Measurements from ENCODE around the gene KCP. TPM values are rescaled to one million over a fixed set of nuclear protein-coding genes. Genes with fewer than 3 reads are reported as not detected.

KCP gene
- total and polyA plus RNA-seq, 2 of the 13 experiments (the other 11 are each of a cell fraction or from before 2014, with no cell fraction given), result 0.37 to 1.0 TPM

DNA sequence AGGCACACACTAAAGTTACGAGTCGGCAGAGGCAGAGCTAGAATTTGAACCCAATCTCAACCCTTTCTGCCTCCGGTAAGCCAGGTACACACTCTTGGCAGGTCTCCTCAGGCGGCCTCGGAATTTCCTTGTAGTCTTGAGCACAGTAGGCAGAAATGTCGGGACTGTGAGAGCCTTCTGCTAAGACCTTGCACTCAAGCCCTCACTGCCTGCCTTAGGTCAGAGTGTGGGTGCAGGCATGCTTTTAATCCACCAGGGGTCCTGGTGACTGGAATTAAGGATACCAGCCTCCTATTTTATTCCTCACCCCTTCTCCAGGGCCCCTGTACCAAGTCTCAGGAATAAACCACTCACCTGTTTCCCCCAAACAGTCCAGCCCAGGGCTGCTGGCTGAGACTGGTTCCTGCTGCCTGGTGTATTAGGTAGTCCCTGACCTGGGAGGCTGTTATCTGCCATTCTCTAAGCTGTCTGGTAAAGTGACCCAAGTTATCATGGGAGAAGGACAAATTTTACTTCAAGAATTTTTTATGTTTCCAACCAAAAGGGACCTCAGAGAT lies 47.0 kb downstream of the KCP start:
- Histone ChIP-seq H3K9ac (ENCODE audit: insufficient read depth, low read depth, low read length) (peak overlapping the region; percentile 76), H3K27ac (ENCODE audit: extremely low read length, insufficient read depth, low read length) (peak overlapping the region; percentile 39), H3K4me2 (ENCODE audit: low read depth, low read length) (peak overlapping the region; percentile 92), H4K20me1 (ENCODE audit: insufficient read depth, low read length) (no peaks in the 10 kb centered on the region; the same call in 1 of the 2 replicates), H3K79me2 (ENCODE audit: insufficient read depth, low read length) (peaks cover 11% of the 10 kb centered on the region), H3K9me3 (ENCODE audit: low read length) (no peaks in the 10 kb centered on the region), H2AFZ (ENCODE audit: low read length) (peak overlapping the region; percentile 59), H3K4me1 (ENCODE audit: insufficient read depth, low read length) (peaks cover 29% of the 10 kb centered on the region), H3K4me3 (replicated peaks in 1 of 3; ENCODE audit: insufficient read depth in 1 of 3, low read depth in 2 of 3, low read length in 3 of 3) (peak overlapping the region; percentile 72 to 91 (median 81)), H3K27me3 (ENCODE audit: control insufficient read depth in 1 of 2, insufficient read depth in 2 of 2, low read length in 2 of 2) (peaks cover 0 to 9% of the 10 kb centered on the region in 2 experiments; a peak in 4 of 5 replicates), H3K36me3 (replicated peaks in 1 of 2; ENCODE audit: control insufficient read depth in 1 of 2, insufficient read depth in 2 of 2, low read length in 2 of 2) (peaks cover 0 to 5% of the 10 kb centered on the region in 2 experiments; a peak in 2 of 5 replicates)
- DNase-seq (ENCODE audit: low spot score) (peak; percentile 65), ATAC-seq (peak; percentile 85), FAIRE-seq (no peak)
- TF ChIP-seq ZNF782 (CRISPR knock-in tag; IDR thresholded peaks at IDR 0.05; ENCODE audit: borderline replicate concordance) (no peak), ISL2 (CRISPR knock-in tag; IDR thresholded peaks at IDR 0.05) (no peak), ZNF772 (CRISPR knock-in tag; IDR thresholded peaks at IDR 0.05) (no peak), GATA4 (IDR thresholded peaks at IDR 0.05; ENCODE audit: borderline replicate concordance, low read depth) (no peak), PRPF4 (IDR thresholded peaks at IDR 0.05; ENCODE audit: low read depth, low read length, poor library complexity, severe bottlenecking) (no peak), ZNF549 (CRISPR knock-in tag; IDR thresholded peaks at IDR 0.05) (no peak), SMC3 (IDR thresholded peaks at IDR 0.05; ENCODE audit: low read length) (peak; percentile 41), BORCS8-MEF2B (CRISPR knock-in tag; IDR thresholded peaks at IDR 0.05) (no peak), ZNF543 (CRISPR knock-in tag; IDR thresholded peaks at IDR 0.05) (peak; percentile 74), AKAP8 (CRISPR knock-in tag; IDR thresholded peaks at IDR 0.05) (peak; percentile 35; the same call in 1 of the 2 replicates), SOX6 (IDR thresholded peaks at IDR 0.05) (no peak), SOX6 (CRISPR knock-in tag; IDR thresholded peaks at IDR 0.05) (0 out of 2 replicates have a peak, but pooled peaks have one; percentile 1), ARID2 (CRISPR knock-in tag; IDR thresholded peaks at IDR 0.05; ENCODE audit: borderline replicate concordance) (peak; percentile 17; the same call in 1 of the 2 replicates)
- TF ChIP-seq, protein P1, sequence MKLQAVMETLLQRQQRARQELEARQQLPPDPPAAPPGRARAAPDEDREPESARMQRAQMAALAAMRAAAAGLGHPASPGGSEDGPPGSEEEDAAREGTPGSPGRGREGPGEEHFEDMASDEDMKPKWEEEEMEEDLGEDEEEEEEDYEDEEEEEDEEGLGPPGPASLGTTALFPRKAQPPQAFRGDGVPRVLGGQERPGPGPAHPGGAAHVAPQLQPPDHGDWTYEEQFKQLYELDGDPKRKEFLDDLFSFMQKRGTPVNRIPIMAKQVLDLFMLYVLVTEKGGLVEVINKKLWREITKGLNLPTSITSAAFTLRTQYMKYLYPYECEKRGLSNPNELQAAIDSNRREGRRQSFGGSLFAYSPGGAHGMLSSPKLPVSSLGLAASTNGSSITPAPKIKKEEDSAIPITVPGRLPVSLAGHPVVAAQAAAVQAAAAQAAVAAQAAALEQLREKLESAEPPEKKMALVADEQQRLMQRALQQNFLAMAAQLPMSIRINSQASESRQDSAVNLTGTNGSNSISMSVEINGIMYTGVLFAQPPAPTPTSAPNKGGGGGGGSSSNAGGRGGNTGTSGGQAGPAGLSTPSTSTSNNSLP (IDR thresholded peaks at IDR 0.05; ENCODE audit: low read depth, low read length), result peak; percentile 62; the same call in 1 of the 2 replicates
- TF ChIP-seq, protein P2, sequence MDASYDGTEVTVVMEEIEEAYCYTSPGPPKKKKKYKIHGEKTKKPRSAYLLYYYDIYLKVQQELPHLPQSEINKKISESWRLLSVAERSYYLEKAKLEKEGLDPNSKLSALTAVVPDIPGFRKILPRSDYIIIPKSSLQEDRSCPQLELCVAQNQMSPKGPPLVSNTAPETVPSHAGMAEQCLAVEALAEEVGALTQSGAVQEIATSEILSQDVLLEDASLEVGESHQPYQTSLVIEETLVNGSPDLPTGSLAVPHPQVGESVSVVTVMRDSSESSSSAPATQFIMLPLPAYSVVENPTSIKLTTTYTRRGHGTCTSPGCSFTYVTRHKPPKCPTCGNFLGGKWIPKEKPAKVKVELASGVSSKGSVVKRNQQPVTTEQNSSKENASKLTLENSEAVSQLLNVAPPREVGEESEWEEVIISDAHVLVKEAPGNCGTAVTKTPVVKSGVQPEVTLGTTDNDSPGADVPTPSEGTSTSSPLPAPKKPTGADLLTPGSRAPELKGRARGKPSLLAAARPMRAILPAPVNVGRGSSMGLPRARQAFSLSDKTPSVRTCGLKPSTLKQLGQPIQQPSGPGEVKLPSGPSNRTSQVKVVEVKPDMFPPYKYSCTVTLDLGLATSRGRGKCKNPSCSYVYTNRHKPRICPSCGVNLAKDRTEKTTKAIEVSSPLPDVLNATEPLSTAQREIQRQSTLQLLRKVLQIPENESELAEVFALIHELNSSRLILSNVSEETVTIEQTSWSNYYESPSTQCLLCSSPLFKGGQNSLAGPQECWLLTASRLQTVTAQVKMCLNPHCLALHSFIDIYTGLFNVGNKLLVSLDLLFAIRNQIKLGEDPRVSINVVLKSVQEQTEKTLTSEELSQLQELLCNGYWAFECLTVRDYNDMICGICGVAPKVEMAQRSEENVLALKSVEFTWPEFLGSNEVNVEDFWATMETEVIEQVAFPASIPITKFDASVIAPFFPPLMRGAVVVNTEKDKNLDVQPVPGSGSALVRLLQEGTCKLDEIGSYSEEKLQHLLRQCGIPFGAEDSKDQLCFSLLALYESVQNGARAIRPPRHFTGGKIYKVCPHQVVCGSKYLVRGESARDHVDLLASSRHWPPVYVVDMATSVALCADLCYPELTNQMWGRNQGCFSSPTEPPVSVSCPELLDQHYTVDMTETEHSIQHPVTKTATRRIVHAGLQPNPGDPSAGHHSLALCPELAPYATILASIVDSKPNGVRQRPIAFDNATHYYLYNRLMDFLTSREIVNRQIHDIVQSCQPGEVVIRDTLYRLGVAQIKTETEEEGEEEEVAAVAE (CRISPR knock-in tag; IDR thresholded peaks at IDR 0.05; ENCODE audit: borderline replicate concordance), result no peak
- TF ChIP-seq, protein P3, sequence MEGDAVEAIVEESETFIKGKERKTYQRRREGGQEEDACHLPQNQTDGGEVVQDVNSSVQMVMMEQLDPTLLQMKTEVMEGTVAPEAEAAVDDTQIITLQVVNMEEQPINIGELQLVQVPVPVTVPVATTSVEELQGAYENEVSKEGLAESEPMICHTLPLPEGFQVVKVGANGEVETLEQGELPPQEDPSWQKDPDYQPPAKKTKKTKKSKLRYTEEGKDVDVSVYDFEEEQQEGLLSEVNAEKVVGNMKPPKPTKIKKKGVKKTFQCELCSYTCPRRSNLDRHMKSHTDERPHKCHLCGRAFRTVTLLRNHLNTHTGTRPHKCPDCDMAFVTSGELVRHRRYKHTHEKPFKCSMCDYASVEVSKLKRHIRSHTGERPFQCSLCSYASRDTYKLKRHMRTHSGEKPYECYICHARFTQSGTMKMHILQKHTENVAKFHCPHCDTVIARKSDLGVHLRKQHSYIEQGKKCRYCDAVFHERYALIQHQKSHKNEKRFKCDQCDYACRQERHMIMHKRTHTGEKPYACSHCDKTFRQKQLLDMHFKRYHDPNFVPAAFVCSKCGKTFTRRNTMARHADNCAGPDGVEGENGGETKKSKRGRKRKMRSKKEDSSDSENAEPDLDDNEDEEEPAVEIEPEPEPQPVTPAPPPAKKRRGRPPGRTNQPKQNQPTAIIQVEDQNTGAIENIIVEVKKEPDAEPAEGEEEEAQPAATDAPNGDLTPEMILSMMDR (CRISPR knock-in tag; IDR thresholded peaks at IDR 0.05), result peak; percentile 62
- in situ Hi-C loops (cut with HindIII; ENCODE audit: extremely low pct_ligation_motif_present, low pct_unique_long_range_greater_than_20kb), result no loop called here
- intact Hi-C loops (cut with micrococcal nuclease; ENCODE audit: unreplicated experiment), result loop anchor here (1.0 to 10.0 kb wide), 2 partner anchors 17 to 79 kb away; no protein-coding TSS in a partner anchor
- no TSS peak for BruUV-seq (replicated peaks)
- 0% methylated on average over 3 of the region's 6 CpGs for WGBS (ENCODE audit: low lambda C conversion rate)
- ChIA-PET POLR2A (interaction anchor here (0.8 to 2.5 kb wide), 6 partner anchors 10 to 191 kb away, joined by 3 to 12 read pairs (median 4); partner anchors contain the start of gene CALU), CTCF (ENCODE audit: low intra/inter-chr PET ratio, low total read pairs) (no interaction called here)
